ENCODE measurements around the gene AP1M1.

Gene AP1M1

DNA sequence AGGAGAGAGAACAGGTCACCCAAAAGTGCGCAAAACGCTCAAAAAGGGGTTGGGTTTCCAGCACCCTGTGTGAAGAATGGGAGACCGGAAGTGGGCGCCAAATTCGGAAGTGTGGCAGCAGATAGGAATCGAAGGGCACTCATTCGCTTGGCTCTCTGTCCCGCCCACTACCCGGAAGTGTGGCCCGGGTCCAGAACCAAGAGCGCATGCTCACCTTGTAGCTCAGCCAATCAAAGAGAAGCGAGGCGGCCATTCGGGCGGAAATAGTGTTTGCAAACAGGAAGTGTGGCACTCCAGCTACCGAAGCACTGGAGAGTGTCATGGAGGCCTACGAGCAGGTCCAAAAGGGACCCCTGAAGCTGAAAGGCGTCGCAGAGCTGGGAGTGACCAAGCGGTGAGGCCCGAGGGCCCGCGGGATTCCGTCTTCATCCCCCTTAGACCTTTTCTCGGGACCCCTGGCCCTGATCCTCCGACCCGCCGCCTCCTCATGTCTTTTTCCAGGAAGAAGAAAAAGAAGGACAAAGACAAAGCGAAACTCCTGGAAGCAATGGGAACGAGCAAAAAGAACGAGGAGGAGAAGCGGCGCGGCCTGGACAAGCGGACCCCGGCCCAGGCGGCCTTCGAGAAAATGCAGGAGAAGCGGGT, 12.5 kb upstream of the AP1M1 start, which contains the start of gene FAM32A:
Gene FAM32A, plus strand, starts transcription at position 288 of the 645 bp plus-strand sequence. Its CDS starts 33 bp downstream, at position 321.
- Histone ChIP-seq H2AFZ (ENCODE audit: low read depth, low read length) (peak within 1 kb of the TSS; percentile 80), H3K9me3 (ENCODE audit: insufficient read depth, low read length) (no peaks in the 10 kb centered on the region), H3K27me3 (ENCODE audit: low read depth, low read length) (no peaks in the 10 kb centered on the region), H3K4me2 (ENCODE audit: low read length) (peak within 1 kb of the TSS; percentile 98), H3K4me1 (ENCODE audit: low read length) (peaks cover 33% of the 10 kb centered on the region), H3K4me3 (ENCODE audit: low read length) (peak within 1 kb of the TSS; percentile 96), H3K36me3 (replicated peaks; ENCODE audit: low read depth, low read length) (peaks cover 25% of the 10 kb centered on the region), H3K27ac (ENCODE audit: low read length) (peak within 1 kb of the TSS; percentile 57), H3K9ac (ENCODE audit: low read length) (peak within 1 kb of the TSS; percentile 92), H3K79me2 (ENCODE audit: low read length) (peaks cover 28% of the 10 kb centered on the region), H4K20me1 (ENCODE audit: insufficient read depth, low read length) (no peaks in the 10 kb centered on the region)
- no peak for TF ChIP-seq CTCF (IDR thresholded peaks at IDR 0.05; ENCODE audit: low read depth, low read length)
- no peak for TF ChIP-seq EZH2phosphoT487 (IDR thresholded peaks at IDR 0.05; ENCODE audit: low read depth)

- peak overlapping the region; percentile 96 for H3K4me3 ChIP-seq (ENCODE audit: low read length)
- no peaks in the 10 kb centered on the region for H3K9me3 ChIP-seq (ENCODE audit: insufficient read depth, low read length)
- H2AFZ ChIP-seq (ENCODE audit: low read depth, low read length), result 0 out of 2 replicates have a peak overlapping the region, but pooled peaks have one; percentile 79
- peak overlapping the region; percentile 57 for H3K27ac ChIP-seq (ENCODE audit: low read length)
- no peaks in the 10 kb centered on the region for H3K27me3 ChIP-seq (ENCODE audit: low read depth, low read length)
- no peaks in the 10 kb centered on the region for H4K20me1 ChIP-seq (ENCODE audit: insufficient read depth, low read length)
- TF ChIP-seq CTCF (IDR thresholded peaks at IDR 0.05; ENCODE audit: low read depth, low read length) (peak; percentile 70), EZH2phosphoT487 (IDR thresholded peaks at IDR 0.05; ENCODE audit: low read depth) (no peak)
- peak overlapping the region; percentile 92 for H3K9ac ChIP-seq (ENCODE audit: low read length)
- peaks cover 30% of the 10 kb centered on the region for H3K36me3 ChIP-seq (replicated peaks; ENCODE audit: low read depth, low read length)
- peaks cover 28% of the 10 kb centered on the region for H3K4me1 ChIP-seq (ENCODE audit: low read length)
- peaks cover 28% of the 10 kb centered on the region for H3K79me2 ChIP-seq (ENCODE audit: low read length)
- peak overlapping the region; percentile 98 for H3K4me2 ChIP-seq (ENCODE audit: low read length)
These were observed 12.0 kb upstream of the AP1M1 start for GRCh38 chr19:16185768-16186123.

- Histone ChIP-seq H2AFZ (ENCODE audit: low read depth, low read length) (no peak overlapping the region), H3K4me1 (ENCODE audit: low read length) (peaks cover 13% of the 10 kb centered on the region), H3K27ac (ENCODE audit: low read length) (no peak overlapping the region), H3K79me2 (ENCODE audit: low read length) (peaks cover 28% of the 10 kb centered on the region), H3K36me3 (replicated peaks; ENCODE audit: low read depth, low read length) (peaks cover 46% of the 10 kb centered on the region), H4K20me1 (ENCODE audit: insufficient read depth, low read length) (no peaks in the 10 kb centered on the region), H3K9ac (ENCODE audit: low read length) (no peak overlapping the region), H3K9me3 (ENCODE audit: insufficient read depth, low read length) (no peaks in the 10 kb centered on the region), H3K4me3 (ENCODE audit: low read length) (no peak overlapping the region), H3K4me2 (ENCODE audit: low read length) (no peak overlapping the region), H3K27me3 (ENCODE audit: low read depth, low read length) (no peaks in the 10 kb centered on the region)
- no peak for TF ChIP-seq EZH2phosphoT487 (IDR thresholded peaks at IDR 0.05; ENCODE audit: low read depth)
- TF ChIP-seq CTCF (IDR thresholded peaks at IDR 0.05; ENCODE audit: low read depth, low read length), result no peak
These were observed 9.2 kb upstream of the AP1M1 start for GRCh38 chr19:16188521-16188920.

GRCh38 chr19:16190198-16190597, 7.5 kb upstream of the AP1M1 start:
- H3K4me2 ChIP-seq (ENCODE audit: low read length), result no peak overlapping the region
- H3K27me3 ChIP-seq (ENCODE audit: low read depth, low read length), result no peaks in the 10 kb centered on the region
- no peak overlapping the region for H3K9ac ChIP-seq (ENCODE audit: low read length)
- TF ChIP-seq CTCF (IDR thresholded peaks at IDR 0.05; ENCODE audit: low read depth, low read length) (no peak), EZH2phosphoT487 (IDR thresholded peaks at IDR 0.05; ENCODE audit: low read depth) (no peak)
- no peak overlapping the region for H3K27ac ChIP-seq (ENCODE audit: low read length)
- peaks cover 9% of the 10 kb centered on the region for H3K4me1 ChIP-seq (ENCODE audit: low read length)
- H3K9me3 ChIP-seq (ENCODE audit: insufficient read depth, low read length), result no peaks in the 10 kb centered on the region
- no peak overlapping the region for H2AFZ ChIP-seq (ENCODE audit: low read depth, low read length)
- H3K36me3 ChIP-seq (replicated peaks; ENCODE audit: low read depth, low read length), result peaks cover 47% of the 10 kb centered on the region
- no peak overlapping the region for H3K4me3 ChIP-seq (ENCODE audit: low read length)
- H3K79me2 ChIP-seq (ENCODE audit: low read length), result peaks cover 28% of the 10 kb centered on the region
- H4K20me1 ChIP-seq (ENCODE audit: insufficient read depth, low read length), result no peaks in the 10 kb centered on the region

All from OCI-LY3 (cell line).